GM23248 (cell line): ENCODE results near the gene FHDC1. TPM values are rescaled to one million over a fixed set of nuclear protein-coding genes. Genes with fewer than 3 reads are reported as not detected.

ENCODE experiments used
- DNase-seq: peaks from one replicate; pipeline ENCODE4 v3.0.0-alpha.2; 2015
- H2AFZ ChIP-seq: fragments of 200-600 bp; sonication (generic); 2 replicates; pipeline ENCODE4 v1.6.1; 2016; ENCODE audit warnings: antibody characterized with exemption
- H3F3A ChIP-seq: fragments of 200-600 bp; sonication (generic); 2 replicates; pipeline ENCODE4 v1.6.1; 2016; ENCODE audit warnings: mild to moderate bottlenecking, antibody characterized with exemption, mixed run types; ENCODE audit not compliant: insufficient read depth
- H3K27ac ChIP-seq: fragments of 200-600 bp; sonication (generic); 2 replicates; pipeline ENCODE4 v1.5.1; 2016; ENCODE audit warnings: mild to moderate bottlenecking
- H3K27me3 ChIP-seq: fragments of 200-600 bp; sonication (generic); replicated peaks from 2 replicates; pipeline ENCODE4 v1.6.1; 2016; ENCODE audit warnings: mild to moderate bottlenecking; ENCODE audit not compliant: insufficient read depth
- H3K36me3 ChIP-seq: fragments of 200-600 bp; sonication (generic); 2 replicates; pipeline ENCODE4 v1.6.1; 2016; ENCODE audit warnings: low read depth, mild to moderate bottlenecking
- H3K4me1 ChIP-seq: fragments of 200-600 bp; sonication (generic); 2 replicates; pipeline ENCODE4 v1.6.1; 2016; ENCODE audit warnings: mild to moderate bottlenecking; ENCODE audit not compliant: insufficient read depth
- H3K4me2 ChIP-seq: fragments of 200-600 bp; sonication (generic); one replicate; pipeline ENCODE4 v1.6.1; 2016; ENCODE audit warnings: mild to moderate bottlenecking; ENCODE audit not compliant: unreplicated experiment
- H3K4me3 ChIP-seq: fragments of 200-600 bp; sonication (generic); 2 replicates; pipeline ENCODE4 v1.5.1; 2016; ENCODE audit warnings: mild to moderate bottlenecking
- H3K79me2 ChIP-seq: fragments of 200-600 bp; sonication (generic); 2 replicates; pipeline ENCODE4 v1.6.1; 2016; ENCODE audit warnings: mild to moderate bottlenecking; ENCODE audit not compliant: insufficient read depth
- H3K9ac ChIP-seq: fragments of 200-600 bp; sonication (generic); 2 replicates; pipeline ENCODE4 v1.6.1; 2016; ENCODE audit warnings: mild to moderate bottlenecking
- H3K9me2 ChIP-seq: fragments of 200-600 bp; sonication (generic); 2 replicates; pipeline ENCODE4 v1.6.1; 2016; ENCODE audit warnings: mixed run types, mild to moderate bottlenecking, moderate library complexity; ENCODE audit not compliant: insufficient read depth
- H3K9me3 ChIP-seq: fragments of 200-600 bp; sonication (generic); one replicate; pipeline ENCODE4 v1.6.1; 2017; ENCODE audit warnings: low read depth
- H4K20me1 ChIP-seq: fragments of 200-600 bp; sonication (generic); 2 replicates; pipeline ENCODE4 v1.6.0; 2016; ENCODE audit not compliant: insufficient read depth
- EZH2 ChIP-seq: fragments of 200-600 bp; sonication (generic); IDR thresholded peaks from 2 replicates; pipeline ENCODE4 v1.6.1; 2018; ENCODE audit warnings: antibody characterized with exemption, mild to moderate bottlenecking; ENCODE audit not compliant: insufficient read depth, poor library complexity, severe bottlenecking
- EZH2phosphoT487 ChIP-seq: fragments of 200-600 bp; sonication (generic); IDR thresholded peaks from 2 replicates; pipeline ENCODE4 v1.6.1; 2018; ENCODE audit warnings: antibody characterized with exemption, moderate library complexity, mild to moderate bottlenecking, low read depth; ENCODE audit not compliant: insufficient read depth
- WGBS, 2 experiments: methylation state at CpG; one replicate each; pipeline ENCODE4 v1.1.6; 2015 to 2017; ENCODE audit warnings: low lambda C conversion rate in 2 of 2, low coverage in 1 of 2; ENCODE audit errors: missing lambda C conversion rate in 2 of 2; 5-methylcytosine and 5-hydroxymethylcytosine counted together
- in situ Hi-C: fragments of 300-500 bp; cut with MboI; formaldehyde crosslinking; loops from 2 replicates; pipeline ENCODE4 v1.15.0; 2020
- polyA plus RNA-seq: library from polyadenylated mRNA; unstranded; fragments of >200 nt; fragmentation: Nextera tagmentation; extraction: Ambion mirVana; gene quantifications from 2 replicates; pipeline ENCODE4 v1.2.1, GENCODE V29; 2016
- total RNA-seq: library from RNA; depleted of rRNA; stranded (reverse); fragments of >200 nt; shearing (Covaris generic); gene quantifications from 2 replicates; pipeline ENCODE4 v1.2.3, GENCODE V29; 2014

FHDC1 gene
- total and polyA plus RNA-seq, 2 experiments from 2014 or later, result 0.22 to 0.51 TPM

- H3K27me3 ChIP-seq, result no peaks in the 10 kb centered on the region
- WGBS, 2 experiments, result 100% methylated on average over 2 of the region's 2 CpGs
- H3K27ac ChIP-seq, result no peak overlapping the region
- no peak overlapping the region for H2AFZ ChIP-seq
- H3K9me3 ChIP-seq, result no peaks in the 10 kb centered on the region
- peaks cover 9% of the 10 kb centered on the region; the same call in 1 of the 2 replicates for H3K36me3 ChIP-seq
- TF ChIP-seq EZH2phosphoT487 (no peak), EZH2 (no peak)
- in situ Hi-C loops, result no loop called here
- no peak overlapping the region for H3K9ac ChIP-seq
- no peak for DNase-seq
- H3K79me2 ChIP-seq, result no peaks in the 10 kb centered on the region
- H3K4me1 ChIP-seq, result no peaks in the 10 kb centered on the region
- no peak overlapping the region for H3K4me3 ChIP-seq
- no peak overlapping the region for H3K4me2 ChIP-seq
- no peaks in the 10 kb centered on the region for H3F3A ChIP-seq
- H3K9me2 ChIP-seq, result no peaks in the 10 kb centered on the region
- H4K20me1 ChIP-seq, result no peaks in the 10 kb centered on the region
Observed at GRCh38 chr4:152919826-152920225, 16.3 kb upstream of the FHDC1 start.

- Histone ChIP-seq H3K36me3 (peaks cover 9% of the 10 kb centered on the region; the same call in 1 of the 2 replicates), H3K27ac (no peak overlapping the region), H3K27me3 (no peaks in the 10 kb centered on the region), H2AFZ (no peak overlapping the region), H3K4me2 (no peak overlapping the region), H4K20me1 (no peaks in the 10 kb centered on the region), H3K4me3 (no peak overlapping the region), H3F3A (no peaks in the 10 kb centered on the region), H3K79me2 (no peaks in the 10 kb centered on the region), H3K9me2 (no peaks in the 10 kb centered on the region), H3K9me3 (no peaks in the 10 kb centered on the region), H3K4me1 (no peaks in the 10 kb centered on the region), H3K9ac (no peak overlapping the region)
- WGBS, 2 experiments, result 43 to 64% methylated on average over 1 of the region's 1 CpG
- TF ChIP-seq EZH2, result no peak
- no peak for TF ChIP-seq EZH2phosphoT487
- in situ Hi-C loops, result no loop called here
- DNase-seq, result no peak
Observed at GRCh38 chr4:152920768-152921167, 15.4 kb upstream of the FHDC1 start.

- in situ Hi-C loops, result no loop called here
Observed at GRCh38 chr4:152921284-152921683, 14.8 kb upstream of the FHDC1 start.

GRCh38 chr4:152925851-152926250 is 10.3 kb upstream of the FHDC1 start:
- Histone ChIP-seq H4K20me1 (no peaks in the 10 kb centered on the region), H3K9ac (no peak overlapping the region), H3K4me2 (no peak overlapping the region), H3K79me2 (no peaks in the 10 kb centered on the region), H3K27ac (no peak overlapping the region), H3K9me3 (no peaks in the 10 kb centered on the region), H3F3A (no peaks in the 10 kb centered on the region), H3K27me3 (no peaks in the 10 kb centered on the region), H3K4me1 (no peaks in the 10 kb centered on the region), H3K9me2 (no peaks in the 10 kb centered on the region), H2AFZ (no peak overlapping the region), H3K36me3 (no peaks in the 10 kb centered on the region), H3K4me3 (no peak overlapping the region)
- DNase-seq, result no peak
- 100% methylated on average over 1 of the region's 1 CpG for WGBS, 2 experiments
- in situ Hi-C loops, result no loop called here
- TF ChIP-seq EZH2 (no peak), EZH2phosphoT487 (no peak)

More at GRCh38 chr4:152921284-152921683, 14.8 kb upstream of the FHDC1 start:
- TF ChIP-seq EZH2phosphoT487 (no peak), EZH2 (no peak)
- Histone ChIP-seq H3K27me3 (no peaks in the 10 kb centered on the region), H2AFZ (no peak overlapping the region), H3K9me3 (no peaks in the 10 kb centered on the region), H3K4me2 (no peak overlapping the region), H3K4me3 (no peak overlapping the region), H3K36me3 (peaks cover 9% of the 10 kb centered on the region; the same call in 1 of the 2 replicates), H3K4me1 (no peaks in the 10 kb centered on the region), H4K20me1 (no peaks in the 10 kb centered on the region), H3K9me2 (no peaks in the 10 kb centered on the region), H3K9ac (no peak overlapping the region), H3K79me2 (no peaks in the 10 kb centered on the region), H3F3A (no peaks in the 10 kb centered on the region), H3K27ac (no peak overlapping the region)
- no peak for DNase-seq

GRCh38 chr4:152926959-152927358 is 9.2 kb upstream of the FHDC1 start:
- Histone ChIP-seq H3K4me3 (no peak overlapping the region), H2AFZ (no peak overlapping the region), H3K79me2 (no peaks in the 10 kb centered on the region), H3K27ac (no peak overlapping the region), H3K27me3 (no peaks in the 10 kb centered on the region), H4K20me1 (no peaks in the 10 kb centered on the region), H3K36me3 (no peaks in the 10 kb centered on the region), H3K9ac (no peak overlapping the region), H3K4me1 (no peaks in the 10 kb centered on the region), H3K9me2 (no peaks in the 10 kb centered on the region), H3K9me3 (no peaks in the 10 kb centered on the region), H3F3A (no peaks in the 10 kb centered on the region), H3K4me2 (no peak overlapping the region)
- TF ChIP-seq EZH2, result no peak
- TF ChIP-seq EZH2phosphoT487, result no peak
- in situ Hi-C loops, result no loop called here
- 90 to 97% methylated on average over 4 of the region's 4 CpGs for WGBS, 2 experiments
- no peak for DNase-seq
